ENCODE results near the gene RELN.

The RELN gene

DNA sequence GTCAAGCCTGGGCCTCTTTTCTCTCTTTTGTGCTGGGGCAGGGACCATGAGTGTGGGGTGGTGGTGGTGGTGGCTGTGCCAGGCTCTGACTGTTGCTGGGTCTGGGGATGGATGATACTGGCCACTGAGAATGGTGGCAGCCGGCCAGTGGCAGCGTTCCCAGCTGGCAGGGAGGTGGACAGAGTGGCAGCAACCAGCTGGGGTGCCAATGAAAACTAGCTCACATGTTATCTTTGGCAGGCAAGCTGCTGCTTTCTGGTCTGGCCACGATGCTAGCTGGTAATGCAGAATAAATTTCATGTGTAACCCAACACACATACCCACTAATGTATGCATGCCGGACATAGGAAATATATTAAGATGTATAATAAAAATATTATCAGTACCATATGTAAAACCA is 448.4 kb downstream of the RELN start:
- TF ChIP-seq MYC (IDR thresholded peaks at IDR 0.05; ENCODE audit: low read depth, low read length), result no peak
- TF ChIP-seq, protein P1, sequence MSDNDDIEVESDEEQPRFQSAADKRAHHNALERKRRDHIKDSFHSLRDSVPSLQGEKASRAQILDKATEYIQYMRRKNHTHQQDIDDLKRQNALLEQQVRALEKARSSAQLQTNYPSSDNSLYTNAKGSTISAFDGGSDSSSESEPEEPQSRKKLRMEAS (IDR thresholded peaks at IDR 0.05; ENCODE audit: low read depth, low read length), result no peak
- no peak for TF ChIP-seq POLR2A (IDR thresholded peaks at IDR 0.05; ENCODE audit: extremely low read depth, insufficient read length)
- H3K4me3 ChIP-seq (ENCODE audit: low read depth, low read length), result no peak overlapping the region
- DNase-seq (ENCODE audit: low read depth), result no peak

DNA sequence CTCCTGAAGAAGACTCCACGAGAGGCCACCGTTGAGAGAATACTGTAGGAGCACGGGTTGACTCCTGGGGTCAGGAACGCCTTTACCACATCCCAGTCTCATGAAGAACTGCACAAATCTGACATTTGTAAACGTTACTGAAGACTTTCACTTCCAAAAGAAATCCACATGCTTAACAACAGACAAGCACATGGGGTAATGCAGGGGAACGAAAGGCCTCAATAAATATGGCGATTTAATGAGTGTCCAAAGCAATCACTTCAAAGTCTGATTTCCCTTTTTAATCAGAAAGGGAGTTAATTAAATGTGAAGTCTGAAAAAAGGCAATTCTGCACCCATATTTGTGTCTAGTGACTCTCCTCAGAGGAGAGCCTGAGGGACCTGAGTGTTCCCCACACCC is 449.1 kb downstream of the RELN start:
- H3K4me3 ChIP-seq (ENCODE audit: low read depth, low read length), result no peak overlapping the region
- DNase-seq (ENCODE audit: low read depth), result no peak
- TF ChIP-seq MYC (IDR thresholded peaks at IDR 0.05; ENCODE audit: low read depth, low read length) (no peak), POLR2A (IDR thresholded peaks at IDR 0.05; ENCODE audit: extremely low read depth, insufficient read length) (no peak)
- TF ChIP-seq, protein P1 (IDR thresholded peaks at IDR 0.05; ENCODE audit: low read depth, low read length), result no peak
- TF ChIP-seq, protein P2, sequence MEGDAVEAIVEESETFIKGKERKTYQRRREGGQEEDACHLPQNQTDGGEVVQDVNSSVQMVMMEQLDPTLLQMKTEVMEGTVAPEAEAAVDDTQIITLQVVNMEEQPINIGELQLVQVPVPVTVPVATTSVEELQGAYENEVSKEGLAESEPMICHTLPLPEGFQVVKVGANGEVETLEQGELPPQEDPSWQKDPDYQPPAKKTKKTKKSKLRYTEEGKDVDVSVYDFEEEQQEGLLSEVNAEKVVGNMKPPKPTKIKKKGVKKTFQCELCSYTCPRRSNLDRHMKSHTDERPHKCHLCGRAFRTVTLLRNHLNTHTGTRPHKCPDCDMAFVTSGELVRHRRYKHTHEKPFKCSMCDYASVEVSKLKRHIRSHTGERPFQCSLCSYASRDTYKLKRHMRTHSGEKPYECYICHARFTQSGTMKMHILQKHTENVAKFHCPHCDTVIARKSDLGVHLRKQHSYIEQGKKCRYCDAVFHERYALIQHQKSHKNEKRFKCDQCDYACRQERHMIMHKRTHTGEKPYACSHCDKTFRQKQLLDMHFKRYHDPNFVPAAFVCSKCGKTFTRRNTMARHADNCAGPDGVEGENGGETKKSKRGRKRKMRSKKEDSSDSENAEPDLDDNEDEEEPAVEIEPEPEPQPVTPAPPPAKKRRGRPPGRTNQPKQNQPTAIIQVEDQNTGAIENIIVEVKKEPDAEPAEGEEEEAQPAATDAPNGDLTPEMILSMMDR (IDR thresholded peaks at IDR 0.05; ENCODE audit: low read depth, low read length), result no peak

DNA sequence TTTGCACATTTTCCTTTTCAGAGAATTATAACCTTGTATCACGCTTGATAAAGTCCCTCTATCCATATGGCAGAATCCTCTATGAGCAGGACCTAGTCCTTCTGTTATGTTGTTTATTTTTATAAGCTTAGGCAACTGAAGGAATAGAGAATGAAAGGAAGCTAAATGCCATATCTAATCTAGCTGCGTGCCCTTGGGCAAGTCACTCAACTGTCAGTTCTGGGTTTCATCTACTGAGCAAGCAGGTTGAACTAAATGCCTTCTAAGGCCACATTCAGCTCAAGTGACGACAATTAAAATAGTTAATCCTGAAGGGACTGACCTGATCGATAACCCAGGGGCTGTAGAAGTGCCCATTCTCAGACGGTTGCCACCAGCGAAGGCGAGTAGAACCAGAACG is 449.6 kb downstream of the RELN start:
- H3K4me3 ChIP-seq (ENCODE audit: low read depth, low read length), result no peak overlapping the region
- TF ChIP-seq MYC (IDR thresholded peaks at IDR 0.05; ENCODE audit: low read depth, low read length) (no peak), POLR2A (IDR thresholded peaks at IDR 0.05; ENCODE audit: extremely low read depth, insufficient read length) (no peak)
- TF ChIP-seq, protein P2 (IDR thresholded peaks at IDR 0.05; ENCODE audit: low read depth, low read length), result no peak
- TF ChIP-seq, protein P1 (IDR thresholded peaks at IDR 0.05; ENCODE audit: low read depth, low read length), result no peak
- no peak for DNase-seq (ENCODE audit: low read depth)

DNA sequence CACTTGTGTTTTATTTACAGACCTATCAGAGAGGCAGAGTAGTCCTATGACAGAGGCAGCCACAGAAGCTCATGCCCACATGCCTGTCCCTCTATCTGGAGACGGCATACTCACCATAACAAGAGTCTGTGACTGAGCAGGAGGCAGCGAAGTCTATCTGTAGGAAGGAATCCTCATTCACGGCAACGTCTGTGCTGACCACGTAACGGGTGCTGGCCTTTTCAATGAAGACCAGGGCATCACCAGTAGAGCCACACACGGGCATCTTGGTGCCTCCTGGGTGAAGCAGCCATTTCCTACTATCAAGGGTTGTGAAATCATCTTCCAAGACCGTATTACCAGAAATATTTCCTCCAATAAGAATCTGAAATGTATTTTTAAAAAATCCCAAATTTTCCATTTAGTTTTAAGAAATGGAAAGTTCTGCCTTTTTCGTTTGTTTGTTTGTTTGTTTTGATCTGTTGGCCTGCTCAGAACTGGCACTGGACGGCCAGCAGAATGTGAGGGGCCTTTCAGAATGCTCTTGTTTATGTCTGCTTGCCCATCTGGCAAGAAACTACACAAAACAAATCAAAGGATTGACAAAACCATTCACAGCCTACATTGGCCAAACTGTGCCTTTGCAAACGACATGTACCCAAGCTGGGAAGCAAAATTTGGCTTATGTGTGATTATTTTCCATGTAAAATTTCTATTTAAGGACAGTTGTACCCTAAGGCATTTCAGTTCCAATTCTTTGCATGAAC is 450.3 kb downstream of the RELN start:
- no peak for DNase-seq (ENCODE audit: low read depth)
- H3K4me3 ChIP-seq (ENCODE audit: low read depth, low read length), result no peak overlapping the region
- TF ChIP-seq, protein P2 (IDR thresholded peaks at IDR 0.05; ENCODE audit: low read depth, low read length), result no peak
- TF ChIP-seq, protein P1 (IDR thresholded peaks at IDR 0.05; ENCODE audit: low read depth, low read length), result no peak
- TF ChIP-seq POLR2A (IDR thresholded peaks at IDR 0.05; ENCODE audit: extremely low read depth, insufficient read length), result no peak
- no peak for TF ChIP-seq MYC (IDR thresholded peaks at IDR 0.05; ENCODE audit: low read depth, low read length)

DNA sequence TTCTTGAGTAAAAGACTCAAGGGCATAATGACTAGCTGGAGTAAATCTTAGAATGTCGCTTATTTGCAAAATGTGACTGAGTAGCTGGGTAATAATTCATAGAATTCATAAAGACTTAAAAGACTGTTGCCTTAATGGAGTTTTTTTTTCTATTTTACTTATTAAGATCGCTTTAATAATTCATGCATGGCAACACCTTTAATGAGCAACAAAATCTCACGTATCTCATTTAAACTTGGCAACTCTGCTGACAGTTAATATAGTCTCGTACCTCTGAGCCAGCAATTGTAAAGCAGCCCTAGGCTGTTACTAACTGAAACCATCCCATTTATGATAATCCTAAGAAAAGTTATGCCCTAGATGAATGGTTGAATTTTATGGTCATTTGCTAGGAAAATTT is 455.7 kb downstream of the RELN start:
- DNase-seq (ENCODE audit: low read depth), result no peak
- H3K4me3 ChIP-seq (ENCODE audit: low read depth, low read length), result no peak overlapping the region
- TF ChIP-seq, protein P2 (IDR thresholded peaks at IDR 0.05; ENCODE audit: low read depth, low read length), result no peak
- TF ChIP-seq, protein P1 (IDR thresholded peaks at IDR 0.05; ENCODE audit: low read depth, low read length), result no peak
- TF ChIP-seq MYC (IDR thresholded peaks at IDR 0.05; ENCODE audit: low read depth, low read length), result no peak
- no peak for TF ChIP-seq POLR2A (IDR thresholded peaks at IDR 0.05; ENCODE audit: extremely low read depth, insufficient read length)

DNA sequence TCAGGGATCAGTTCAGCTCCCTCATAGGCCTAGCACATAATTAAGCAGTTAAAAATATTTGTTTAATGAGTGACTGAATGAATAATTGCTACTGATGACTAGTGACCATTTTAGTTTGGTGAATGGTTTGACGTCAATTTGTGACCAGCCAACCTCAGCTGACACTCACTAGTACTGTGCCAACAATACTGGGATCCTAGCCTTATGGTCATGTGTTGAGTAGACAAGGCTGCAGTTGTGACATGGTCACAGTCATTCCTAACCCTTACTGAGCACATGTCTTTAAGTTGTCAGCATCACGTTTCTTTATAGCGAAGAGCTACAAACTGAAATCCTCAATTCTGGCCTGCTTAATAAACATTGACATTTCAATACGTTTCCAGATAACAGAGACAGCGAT is 456.5 kb downstream of the RELN start:
- H3K4me3 ChIP-seq (ENCODE audit: low read depth, low read length), result no peak overlapping the region
- TF ChIP-seq, protein P1 (IDR thresholded peaks at IDR 0.05; ENCODE audit: low read depth, low read length), result no peak
- TF ChIP-seq MYC (IDR thresholded peaks at IDR 0.05; ENCODE audit: low read depth, low read length) (no peak), POLR2A (IDR thresholded peaks at IDR 0.05; ENCODE audit: extremely low read depth, insufficient read length) (no peak)
- TF ChIP-seq, protein P2 (IDR thresholded peaks at IDR 0.05; ENCODE audit: low read depth, low read length), result no peak
- DNase-seq (ENCODE audit: low read depth), result no peak
